Stimulated activated CD8-positive, alpha-beta memory T cell treated with anti-CD3 and anti-CD28 coated beads, Interleukin-4, amount 100 ng/mL, for 4 hours (primary cell): ENCODE measurements around the gene PIGN.
"Not testable (repeated sequence)": the region's sequence is repeated elsewhere in the genome, so short reads cannot be mapped to it uniquely, and the experiment has no call there.

Experiments
- DNase-seq, 2 donors: peaks; one replicate each; pipeline ENCODE4 v3.0.0-alpha.2; 2020; ENCODE audit warnings: low read depth in 2 of 2, low spot score in 1 of 2

The PIGN gene

DNA sequence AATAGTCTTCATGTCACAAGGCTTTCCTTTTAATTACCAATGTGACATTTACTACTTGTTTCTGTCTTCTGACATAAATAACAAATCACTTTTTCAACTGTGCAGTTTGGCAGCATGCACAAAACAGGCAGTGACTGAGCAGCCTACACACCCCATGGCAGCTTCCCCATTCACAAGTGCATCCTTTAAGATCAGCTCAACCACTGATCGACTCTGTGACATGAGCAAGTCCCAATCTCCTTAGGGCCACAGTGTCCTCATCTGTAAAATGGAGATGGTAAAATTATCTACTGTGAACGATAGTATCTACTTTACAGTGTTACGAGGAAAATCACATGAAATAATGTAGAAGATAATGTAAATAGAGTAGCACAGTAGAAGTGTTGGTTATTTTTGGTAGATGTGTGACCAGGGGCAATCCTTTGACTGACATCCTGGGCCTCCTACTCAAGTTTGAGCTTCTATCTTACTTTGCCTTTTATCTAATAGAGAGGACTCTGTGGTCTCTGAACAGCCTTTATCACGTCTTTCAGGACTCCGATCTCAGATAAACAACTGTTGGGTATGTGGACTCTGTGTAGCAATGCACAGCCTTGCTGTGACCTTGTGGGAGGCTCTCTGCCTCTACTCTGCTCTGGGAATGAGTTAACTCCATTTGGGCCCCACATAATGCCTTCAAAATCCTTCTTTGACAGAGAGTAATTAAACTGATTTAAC lies 120.6 kb downstream of the PIGN start:
- DNase-seq = no peak

DNA sequence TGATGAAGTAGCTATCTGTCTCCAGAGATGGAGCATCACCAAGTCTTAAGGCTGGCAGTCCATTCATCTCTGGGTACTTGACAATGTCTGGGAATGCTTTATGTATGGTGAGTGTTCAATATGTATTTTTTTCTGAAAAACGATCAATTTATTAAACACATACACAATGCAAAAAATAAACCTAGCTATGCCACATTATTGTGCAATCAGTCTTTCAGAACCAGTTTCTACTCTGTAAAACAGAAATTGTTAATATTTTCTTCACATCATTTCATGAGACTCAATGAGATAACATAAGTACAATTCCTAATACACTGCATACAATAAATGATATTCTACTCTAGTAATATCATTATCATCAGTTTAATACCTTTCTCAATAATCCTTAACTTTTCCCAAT lies 122.5 kb downstream of the PIGN start:
- no peak for DNase-seq

DNA sequence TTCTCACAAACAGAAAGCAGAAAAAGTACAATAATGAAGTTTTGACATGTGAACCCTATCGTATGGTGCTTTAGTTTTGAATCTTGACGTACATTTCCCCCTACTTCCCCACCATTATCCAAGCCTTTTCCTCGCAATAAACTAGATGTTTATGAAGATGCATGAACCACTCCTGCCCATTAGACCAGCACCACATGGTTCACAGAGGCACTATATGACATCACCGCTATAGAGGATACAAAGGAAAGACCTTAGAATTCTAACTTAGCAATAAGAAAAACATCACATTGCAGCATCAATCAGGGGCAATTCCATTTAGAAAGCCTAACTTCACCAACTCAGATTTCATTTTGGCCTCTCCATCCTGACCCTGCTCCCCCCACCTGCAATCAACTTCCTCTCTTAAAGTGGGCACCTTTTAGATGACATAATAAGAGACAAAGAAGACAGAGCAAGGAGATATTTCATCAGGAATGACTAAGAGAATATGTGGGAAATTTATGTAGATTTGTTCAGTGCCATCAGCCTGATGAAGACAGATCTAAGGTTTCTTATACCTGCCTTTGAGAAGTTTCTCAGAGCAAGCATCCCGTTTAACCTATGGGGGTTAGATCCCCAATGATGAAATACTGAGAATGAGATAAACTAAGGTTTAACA lies 124.9 kb downstream of the PIGN start:
- DNase-seq = no peak

DNA sequence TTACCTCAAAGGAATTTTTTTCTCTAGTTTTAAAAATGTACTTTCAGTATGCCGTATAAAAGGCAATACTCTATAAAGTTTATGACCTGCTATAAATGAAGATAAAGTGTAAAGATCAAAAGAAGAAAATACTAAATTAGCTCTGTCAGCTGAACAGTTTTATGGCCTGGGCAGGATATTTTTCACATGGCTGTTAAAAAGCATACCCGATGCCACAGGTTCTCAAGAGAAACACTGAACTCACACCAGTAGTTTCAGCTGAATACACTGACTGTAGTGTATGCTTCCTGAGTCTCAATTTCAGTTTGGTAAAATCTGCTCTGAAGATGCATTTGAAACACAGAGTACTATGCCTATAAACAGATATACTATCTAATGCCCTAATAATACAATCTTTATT lies 126.0 kb downstream of the PIGN start:
- DNase-seq = no peak

DNA sequence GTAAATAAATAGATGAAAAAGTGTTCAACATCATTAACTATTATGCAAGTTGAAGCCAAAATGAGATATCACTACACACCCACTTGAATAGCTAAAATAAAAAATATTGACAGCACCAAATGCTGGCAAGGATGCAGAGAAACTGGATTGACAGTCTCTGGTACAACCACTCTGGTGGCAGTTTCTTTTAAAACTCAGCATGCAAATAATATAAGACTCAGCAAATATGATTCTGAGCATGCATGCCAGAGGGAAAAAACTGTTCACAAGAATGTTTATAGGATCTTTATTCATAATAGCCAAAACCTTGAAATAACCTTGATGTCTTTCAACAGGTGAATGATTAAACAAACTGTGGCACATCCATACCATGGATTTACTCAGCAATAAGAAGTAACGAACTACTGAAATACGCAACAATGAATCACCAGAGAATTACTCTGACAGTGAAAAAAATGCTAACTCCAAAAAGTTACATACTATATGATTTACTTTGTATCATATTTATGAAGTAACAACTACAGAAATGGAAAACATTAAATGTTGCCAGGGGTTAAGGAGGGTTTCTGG lies 131.8 kb downstream of the PIGN start:
- DNase-seq = no peak

DNA sequence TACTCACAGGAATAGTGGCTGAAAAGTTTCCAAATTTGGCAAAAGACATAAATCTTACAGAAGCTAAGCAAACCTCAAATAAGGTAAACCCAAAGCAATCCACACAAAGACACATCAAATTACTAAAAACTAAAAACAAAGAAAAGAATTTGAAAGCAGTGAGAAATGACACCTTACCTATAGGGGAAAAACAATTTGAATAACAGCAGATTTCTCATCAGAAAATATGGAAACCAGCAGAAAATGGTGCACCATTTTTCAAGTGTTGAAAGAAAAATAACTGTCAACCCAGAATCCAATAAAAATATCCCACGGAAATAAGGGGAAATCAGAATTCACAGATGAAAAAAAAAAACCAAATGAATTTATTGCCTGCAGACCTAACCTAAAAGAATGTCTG lies 138.6 kb downstream of the PIGN start:
- no peak for DNase-seq

DNA sequence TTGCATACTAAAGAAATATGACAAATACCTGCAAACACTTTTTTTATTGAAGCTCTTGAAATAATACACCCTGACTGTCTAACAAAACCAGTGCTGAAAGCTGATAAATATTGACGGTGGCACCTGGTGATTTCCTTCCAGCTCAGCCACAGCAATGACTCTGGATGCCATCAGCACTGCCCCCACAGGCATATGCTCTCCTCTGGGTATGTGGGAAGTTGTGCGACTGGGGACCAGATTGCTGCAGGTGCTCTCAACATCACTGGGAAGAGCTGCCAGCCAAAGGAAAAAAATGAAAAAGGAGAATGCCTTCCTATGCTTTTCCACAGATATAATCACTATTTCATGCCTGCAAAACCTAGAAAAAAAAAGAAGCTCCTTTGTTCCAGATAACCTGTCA lies 141.5 kb downstream of the PIGN start:
- no peak for DNase-seq

DNA sequence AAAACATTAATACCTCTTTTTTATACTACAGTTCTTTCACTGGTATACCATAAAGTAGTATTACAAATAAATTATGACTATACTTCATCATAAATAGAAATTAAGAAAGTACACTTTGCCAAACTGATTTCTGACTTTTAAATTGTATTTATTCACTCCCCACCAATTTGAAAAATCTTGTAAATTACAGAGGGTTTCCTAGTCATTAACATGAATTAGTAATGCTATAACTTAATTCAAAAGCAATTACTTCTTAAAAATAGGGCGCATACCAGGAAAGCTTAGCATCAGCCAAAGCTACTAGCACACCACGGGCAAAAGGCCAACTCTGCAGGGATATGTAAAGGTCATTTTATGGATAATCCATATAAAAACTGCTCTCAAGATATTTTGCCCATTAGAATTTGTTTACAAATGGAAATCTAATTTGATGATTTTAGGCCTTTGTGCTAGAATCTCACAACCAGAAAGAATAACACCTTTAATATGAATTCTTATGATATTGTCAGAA lies 142.3 kb downstream of the PIGN start:
- no peak for DNase-seq

DNA sequence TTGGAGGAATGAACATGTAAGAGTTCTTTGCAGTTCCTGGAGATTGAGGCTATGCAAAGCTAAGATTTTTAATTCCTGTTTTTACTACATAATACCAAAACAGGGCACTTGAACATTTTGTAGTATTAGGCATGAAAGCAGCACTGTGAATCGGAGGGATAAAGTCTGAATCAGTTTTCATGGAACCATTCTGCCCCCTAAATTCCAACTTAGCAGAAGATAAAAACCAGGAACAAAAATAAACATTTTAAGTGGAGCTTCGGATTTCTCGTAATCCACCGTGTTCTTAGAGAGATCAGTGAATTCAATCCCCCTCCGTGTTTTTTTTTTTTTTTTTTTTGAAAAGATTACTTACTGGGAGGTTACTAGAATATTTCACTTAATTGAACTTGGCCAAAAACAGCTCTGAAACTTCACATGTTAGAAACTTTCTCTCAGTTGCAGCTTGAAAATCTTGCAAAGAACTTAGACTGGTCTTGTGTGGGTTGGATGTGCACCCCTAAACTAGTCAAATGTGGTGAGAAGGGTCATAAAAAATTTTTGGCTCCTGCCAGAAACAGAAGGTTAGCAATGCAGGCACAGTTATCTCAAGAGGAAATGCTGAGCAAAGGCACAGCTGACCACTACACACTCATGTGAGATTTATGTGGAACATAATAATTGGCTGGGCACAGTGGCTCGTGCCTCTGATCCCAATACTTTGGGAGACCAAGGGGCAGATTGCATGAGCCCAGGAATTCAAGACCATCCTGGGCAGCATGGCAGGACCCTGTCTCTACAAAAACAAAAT lies 148.7 kb downstream of the PIGN start:
- no peak for DNase-seq

DNA sequence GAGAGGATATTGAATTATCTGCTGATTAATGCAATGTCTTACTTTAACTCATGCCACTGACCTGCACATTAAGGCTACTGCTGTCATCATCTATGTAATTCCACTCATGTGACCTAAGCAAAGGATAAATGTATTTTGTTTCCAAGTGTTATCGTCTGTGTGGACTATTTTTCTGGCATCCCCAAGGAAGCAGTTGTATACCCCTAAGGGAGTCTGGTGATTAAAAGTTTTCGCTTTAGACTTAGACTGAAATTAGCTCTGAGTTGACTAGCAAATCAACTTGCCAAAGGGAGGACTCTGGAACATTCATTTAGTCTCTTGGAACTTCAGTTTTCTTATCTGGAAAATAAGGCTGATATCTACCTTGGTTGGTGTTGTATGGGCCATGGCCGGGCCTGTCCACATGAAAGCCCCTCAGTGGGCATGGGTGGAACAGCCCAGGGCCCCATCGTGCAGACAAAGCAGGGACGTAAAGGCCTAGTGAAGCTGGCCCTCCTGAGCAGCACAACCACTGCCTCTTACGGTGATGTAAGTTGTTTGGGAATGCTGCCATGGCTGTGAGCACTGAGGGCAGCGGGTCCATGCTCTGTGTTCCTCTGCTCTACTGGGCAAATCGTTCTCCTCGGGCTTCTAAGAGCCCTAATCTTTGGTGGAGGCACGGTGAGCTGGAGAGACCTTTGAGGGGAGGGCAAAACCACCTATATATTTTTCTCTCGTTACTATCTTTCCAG lies 149.7 kb downstream of the PIGN start:
- DNase-seq = no peak

DNA sequence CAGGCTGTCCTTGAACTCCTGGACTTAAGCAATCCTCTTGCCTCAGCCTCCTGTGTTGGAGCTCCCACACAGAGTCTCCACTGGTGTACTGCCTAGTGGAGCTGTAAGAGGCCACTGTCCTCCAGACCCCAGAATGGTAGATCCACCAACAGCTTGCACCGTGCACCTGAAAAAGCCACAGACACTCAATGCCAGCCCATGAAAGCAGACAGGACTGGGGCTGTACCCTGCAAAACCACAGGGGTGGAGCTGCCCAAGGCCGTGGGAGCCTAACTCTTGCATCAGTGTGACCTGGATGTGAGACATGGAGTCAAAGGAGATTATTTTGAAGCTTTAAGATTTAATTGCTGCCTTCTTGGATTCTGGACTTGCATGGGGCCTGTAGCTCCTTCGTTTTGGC lies 152.6 kb downstream of the PIGN start:
- DNase-seq = not testable (repeated sequence)

DNA sequence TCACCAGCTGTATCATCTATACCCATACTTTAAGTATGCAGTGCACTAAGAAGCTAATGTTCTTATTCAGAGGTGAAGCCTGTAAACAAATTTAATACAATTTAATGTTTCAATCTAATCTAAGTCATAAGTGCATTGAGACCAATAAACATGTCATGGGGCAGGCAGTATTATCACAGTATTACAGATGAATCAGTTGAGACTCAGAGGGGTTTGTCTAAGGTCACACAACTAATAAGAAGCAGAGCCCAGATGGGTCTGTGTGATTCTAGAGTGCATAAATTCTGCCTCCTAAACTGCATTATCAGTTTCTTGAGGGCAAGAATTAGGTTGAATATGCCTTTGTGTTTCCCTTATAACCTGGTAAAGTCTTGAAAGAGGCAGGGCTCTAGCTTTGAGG lies 153.1 kb downstream of the PIGN start:
- no peak for DNase-seq

DNA sequence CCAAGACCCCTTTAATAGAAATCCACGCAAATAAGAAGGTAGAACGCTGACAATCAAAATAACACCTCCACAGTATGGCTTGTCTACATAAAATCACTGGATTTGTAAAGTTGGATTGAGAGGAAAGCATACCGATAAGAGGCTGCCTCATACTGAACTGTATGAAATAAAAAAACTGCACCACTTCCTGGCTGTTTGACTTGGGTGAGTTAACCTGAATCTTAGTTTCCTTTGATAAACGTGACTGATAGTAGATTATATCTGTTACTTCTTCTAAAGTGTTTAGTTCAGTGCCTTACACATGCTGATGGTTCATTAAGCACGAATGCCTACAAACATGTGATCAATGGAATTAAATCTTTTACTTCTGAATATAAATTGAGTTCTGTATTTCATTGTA lies 153.6 kb downstream of the PIGN start:
- no peak for DNase-seq

DNA sequence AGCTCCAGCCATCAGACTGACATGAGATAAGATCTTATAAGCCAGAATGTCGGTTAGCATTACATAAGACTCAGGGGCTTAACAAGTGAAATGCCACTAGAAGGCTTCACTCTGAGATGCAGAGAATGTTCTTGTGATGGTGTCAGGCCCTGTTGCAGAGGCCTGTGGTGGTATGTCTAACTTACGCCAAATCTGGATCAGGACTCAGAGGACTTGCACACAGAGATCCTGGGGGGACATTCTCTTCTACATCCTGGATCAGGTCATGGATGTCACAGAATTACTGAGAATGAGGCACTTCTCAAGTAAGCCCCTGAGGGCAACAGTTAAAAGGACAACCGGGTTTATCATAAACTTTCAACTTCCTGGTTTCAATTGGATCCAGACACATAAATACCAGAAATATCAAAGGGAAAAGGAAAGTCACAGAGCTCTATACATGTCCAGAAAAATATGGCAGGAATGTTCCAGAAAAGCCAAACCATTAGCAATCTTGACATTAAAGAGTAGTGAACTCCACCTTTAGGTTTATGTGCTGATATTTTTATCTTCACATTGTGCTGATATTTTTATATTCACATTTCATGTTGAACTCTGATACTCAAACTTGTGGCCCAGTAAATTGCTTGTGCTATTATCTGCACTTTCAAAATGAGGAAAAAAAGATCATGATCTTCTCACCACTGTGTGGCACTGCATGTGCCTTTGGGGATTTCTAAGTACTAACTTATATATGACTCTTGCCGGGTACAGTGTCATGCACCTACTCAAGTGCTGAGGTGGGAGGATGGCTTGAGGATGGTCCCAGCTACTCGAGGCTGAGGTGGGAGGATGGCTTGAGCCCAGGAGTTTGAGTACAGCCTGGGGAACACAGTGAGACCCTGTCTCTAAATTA lies 156.5 kb downstream of the PIGN start:
- DNase-seq = no peak

DNA sequence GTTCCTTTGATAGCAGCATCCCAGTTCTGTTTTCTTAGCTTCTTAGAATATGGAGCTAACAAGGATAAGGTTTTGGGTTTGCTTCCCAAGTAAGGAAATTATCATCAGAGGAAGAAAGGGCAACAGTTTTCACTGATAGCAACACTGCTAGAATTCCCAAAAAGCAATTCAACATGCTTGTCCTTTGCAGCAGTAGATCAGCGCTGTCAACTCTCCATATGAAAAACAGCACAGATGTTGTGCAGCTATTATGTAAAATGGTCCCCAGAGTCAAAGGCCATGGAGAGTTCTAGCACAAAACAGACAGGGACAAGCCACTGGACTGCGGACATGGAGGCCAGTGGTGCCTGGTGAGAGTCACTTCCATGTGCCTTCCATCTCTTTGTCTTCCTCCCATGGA lies 158.1 kb downstream of the PIGN start:
- no peak for DNase-seq

DNA sequence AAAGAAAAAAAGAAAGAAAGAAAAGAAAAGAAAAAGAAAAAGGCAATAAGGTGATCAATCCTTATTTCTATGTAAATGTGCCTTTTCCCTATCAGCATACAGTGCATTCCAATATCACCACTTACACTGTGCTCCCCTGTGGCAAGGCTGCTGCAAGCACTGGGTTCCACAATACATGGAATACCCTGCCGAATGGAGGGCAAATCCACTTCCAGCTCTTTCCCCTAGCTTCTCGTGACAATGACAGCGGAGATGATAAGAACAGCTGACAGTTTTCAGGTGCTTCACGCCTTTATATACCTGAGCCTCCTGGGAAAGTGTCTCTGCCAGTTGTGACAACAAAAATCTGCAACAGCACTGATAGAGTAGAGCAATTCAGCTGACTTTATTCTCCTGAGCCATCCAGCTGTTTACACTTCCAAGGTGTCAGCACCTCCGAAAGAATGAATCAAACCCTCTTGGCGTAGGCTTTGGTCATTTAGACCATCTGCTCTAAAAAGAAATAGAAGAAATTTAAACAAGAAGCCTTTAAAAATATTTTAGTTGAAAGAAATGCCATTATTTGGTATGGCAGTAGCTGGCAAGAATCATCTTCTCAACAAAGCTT lies 158.8 kb downstream of the PIGN start:
- DNase-seq = no peak

DNA sequence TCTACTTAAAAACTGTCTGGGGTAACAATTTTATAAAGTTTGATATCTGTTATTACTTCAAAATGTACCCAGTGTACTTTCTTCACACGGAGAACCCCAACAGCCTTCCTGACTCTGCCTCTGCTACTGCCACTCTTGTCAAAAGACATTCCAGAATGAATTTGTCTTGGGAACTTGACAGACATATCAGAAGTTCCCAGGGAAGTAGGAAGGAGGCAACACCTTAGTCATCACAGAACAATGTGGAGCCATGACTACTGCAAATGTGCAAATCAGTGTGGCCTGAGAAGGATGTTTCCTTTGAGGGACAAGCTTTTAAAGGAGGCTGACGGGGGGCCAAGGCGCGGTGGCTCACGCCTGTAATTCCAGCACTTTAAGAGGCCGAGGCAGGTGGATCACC lies 160.3 kb downstream of the PIGN start:
- DNase-seq = no peak

DNA sequence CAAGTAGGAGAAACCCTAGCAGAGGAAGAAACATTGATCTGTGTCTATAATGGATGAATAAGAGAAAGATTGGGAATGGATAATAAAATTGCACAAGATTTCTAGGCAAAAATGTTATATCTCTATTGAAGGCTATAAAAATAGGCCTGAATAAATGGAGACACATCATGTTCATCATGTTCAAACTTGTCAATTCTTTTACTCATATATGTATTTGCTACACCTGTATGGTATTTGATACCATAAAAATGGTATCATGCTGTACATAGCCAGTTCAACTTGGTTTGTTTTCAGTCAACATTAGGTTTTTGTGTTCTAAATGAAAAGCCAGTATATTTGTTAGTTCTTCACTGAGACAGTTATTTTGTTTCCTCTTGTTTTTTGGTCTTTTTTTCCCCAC lies 161.9 kb downstream of the PIGN start:
- DNase-seq = no peak

DNA sequence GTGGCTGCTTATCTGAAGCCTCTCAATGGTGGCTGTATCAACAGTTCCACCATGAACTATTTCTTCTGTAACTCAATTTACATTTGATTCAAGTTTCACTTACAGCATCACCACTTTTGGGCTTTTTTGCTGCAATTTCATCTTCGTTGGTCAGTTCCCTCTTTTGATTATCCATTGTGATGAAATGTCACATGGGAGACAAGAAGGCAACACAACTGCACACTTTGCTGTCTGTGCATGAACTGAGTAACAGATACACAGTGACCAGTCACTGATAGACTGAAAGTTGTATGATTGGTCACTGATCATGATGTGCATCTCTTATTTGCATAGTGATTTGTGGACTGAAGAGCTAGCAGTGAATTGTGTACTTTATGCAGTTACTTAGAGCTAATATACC lies 163.3 kb downstream of the PIGN start:
- no peak for DNase-seq

DNA sequence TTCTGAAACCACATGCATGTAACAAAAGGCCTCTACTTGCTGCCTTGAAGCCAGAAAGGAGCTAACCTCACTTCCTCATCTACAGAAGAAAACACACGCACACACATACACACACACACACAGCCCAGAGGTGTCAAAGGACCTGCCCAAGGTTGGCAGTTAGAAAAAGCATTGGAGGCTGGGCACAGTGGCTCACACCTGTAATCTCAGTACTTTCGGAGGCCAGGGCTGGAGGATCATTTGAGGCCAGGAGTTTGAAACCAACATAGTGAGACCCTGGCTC lies 168.2 kb downstream of the PIGN start:
- DNase-seq = no peak
